CD4-positive, alpha-beta memory T cell (primary cell): ENCODE measurements around the gene CTNNA2. TPM values are rescaled to one million over a fixed set of nuclear protein-coding genes. Genes with fewer than 3 reads are reported as not detected.
A peak's percentile ranks its signal among the peaks of the same experiment; 100 is the strongest.
"Not testable (repeated sequence)": the region's sequence is repeated elsewhere in the genome, so short reads cannot be mapped to it uniquely, and the experiment has no call there.

Experiments
- CTCF ChIA-PET: fragments of 350-600 bp; sonication (Branson Sonifier 250); formaldehyde crosslinking; loops from one replicate; lab custom pipeline; 2021; ENCODE audit warnings: inconsistent platforms; ENCODE audit not compliant: partially characterized antibody; lab: Charles Lee
- POLR2A ChIA-PET: fragments of 350-600 bp; sonication (Branson Sonifier 250); formaldehyde crosslinking; loops from one replicate; lab custom pipeline; 2021; ENCODE audit not compliant: partially characterized antibody; lab: Charles Lee
- DNase-seq, 5 donors: peaks; one replicate each; pipeline versions ENCODE4 v3.0.0 to v3.0.0-alpha.2; 2020 to 2022; ENCODE audit warnings: mixed read lengths in 1 of 5
- H3K27ac ChIP-seq: one replicate; pipeline ENCODE4 v1.7.0; 2013; ENCODE audit warnings: low read depth, low read length
- H3K27me3 ChIP-seq: 2 replicates; pipeline ENCODE4 v1.7.0; 2013; ENCODE audit warnings: mild to moderate bottlenecking, low read length, moderate library complexity; ENCODE audit not compliant: insufficient read depth
- H3K36me3 ChIP-seq: 2 replicates; pipeline ENCODE4 v1.7.0; 2013; ENCODE audit warnings: mild to moderate bottlenecking, low read length, moderate library complexity; ENCODE audit not compliant: insufficient read depth
- H3K4me1 ChIP-seq: 2 replicates; pipeline ENCODE4 v1.7.0; 2013; ENCODE audit warnings: mild to moderate bottlenecking, low read length, moderate library complexity; ENCODE audit not compliant: insufficient read depth
- H3K4me3 ChIP-seq, 2 donors: one replicate each; pipeline ENCODE4 v1.7.0; 2013; ENCODE audit warnings: low read length in 2 of 2, mild to moderate bottlenecking in 1 of 2
- H3K9me3 ChIP-seq, 2 donors: one replicate each; pipeline ENCODE4 v1.7.0; 2013; ENCODE audit warnings: low read length in 2 of 2, control low read depth in 1 of 2; ENCODE audit not compliant: control insufficient read depth in 1 of 2
- H3K27ac Mint-ChIP-seq, 7 donors: one replicate each; pipeline ENCODE4 v1.8.0; 2020 to 2021; ENCODE audit warnings: mixed read lengths in 7 of 7, mild to moderate bottlenecking in 6 of 7, inconsistent platforms in 3 of 7, moderate library complexity in 3 of 7
- H3K27me3 Mint-ChIP-seq, 2 donors: one replicate each; pipeline ENCODE4 v1.8.0; 2020 to 2021; ENCODE audit warnings: mixed read lengths in 2 of 2
- H3K36me3 Mint-ChIP-seq, 2 donors: one replicate each; pipeline ENCODE4 v1.8.0; 2020 to 2021; ENCODE audit warnings: mixed read lengths in 2 of 2, inconsistent platforms in 1 of 2, mild to moderate bottlenecking in 1 of 2
- H3K4me1 Mint-ChIP-seq, 4 donors: one replicate each; pipeline ENCODE4 v1.8.0; 2020 to 2021; ENCODE audit warnings: mixed read lengths in 4 of 4, mild to moderate bottlenecking in 1 of 4
- H3K4me3 Mint-ChIP-seq, 8 donors: one replicate each; pipeline ENCODE4 v1.8.0; 2020 to 2021; ENCODE audit warnings: mixed read lengths in 8 of 8, mild to moderate bottlenecking in 7 of 8, moderate library complexity in 6 of 8, inconsistent platforms in 3 of 8
- H3K9me3 Mint-ChIP-seq, 8 donors: one replicate each; pipeline ENCODE4 v1.8.0; 2020 to 2021; ENCODE audit warnings: mixed read lengths in 8 of 8, mild to moderate bottlenecking in 5 of 8, inconsistent platforms in 3 of 8, moderate library complexity in 1 of 8
- intact Hi-C: fragments of 100-400 bp; cut with micrococcal nuclease; formaldehyde crosslinking; loops from one replicate; pipeline ENCODE4 v1.15.1; 2023
- polyA plus RNA-seq, 2 donors: library from polyadenylated mRNA; unstranded; fragments of 300-500 nt; fragmentation: Illumina TruSeq; gene quantifications; one replicate each; pipeline ENCODE4 v1.2.3, GENCODE V29; 2021
- total RNA-seq, 2 experiments: library from RNA; stranded (reverse); gene quantifications; one replicate each; pipeline ENCODE4 v1.2.3, GENCODE V29; 2021

CTNNA2 gene
- total and polyA plus RNA-seq, 4 experiments from 2014 or later, result not detected

- POLR2A ChIA-PET, result interaction anchor here (0.6 kb wide), 1 partner anchor 214 kb away, joined by 3 read pairs; no protein-coding TSS in a partner anchor
- H3K36me3 Mint-ChIP-seq, H3K4me1 Mint-ChIP-seq: not testable (repeated sequence)
Measured at GRCh38 chr2:80032684-80033083, 519.8 kb downstream of the CTNNA2 start.

GRCh38 chr2:80035749-80036285, 523.0 kb downstream of the CTNNA2 start:
- Histone ChIP-seq H3K27me3 (no peaks in the 10 kb centered on the region), H3K4me3 (no peak overlapping the region), H3K36me3 (no peaks in the 10 kb centered on the region), H3K4me1 (no peaks in the 10 kb centered on the region), H3K9me3 (no peaks in the 10 kb centered on the region), H3K27ac (no peak overlapping the region)
- Mint-ChIP-seq H3K36me3 (no peaks in the 10 kb centered on the region), H3K4me1 (peaks cover 0 to 4% (median 0%) of the 10 kb centered on the region in 4 donors), H3K4me3 (no peak overlapping the region), H3K27ac (no peak overlapping the region), H3K27me3 (no peaks in the 10 kb centered on the region), H3K9me3 (peaks cover 0 to 10% (median 3%) of the 10 kb centered on the region in 8 donors)
- DNase-seq, result no peak
- intact Hi-C loops, result no loop called here
- CTCF ChIA-PET, result no interaction called here
- POLR2A ChIA-PET, result interaction anchor here (1.0 kb wide), 1 partner anchor 14 kb away, joined by 3 read pairs; no protein-coding TSS in a partner anchor

More at GRCh38 chr2:80032684-80033083, 519.8 kb downstream of the CTNNA2 start:
- H3K4me3 Mint-ChIP-seq, H3K27me3 Mint-ChIP-seq, H3K27ac Mint-ChIP-seq, DNase-seq, H3K9me3 ChIP-seq, H3K27me3 ChIP-seq, H3K9me3 Mint-ChIP-seq, CTCF ChIA-PET, H3K4me1 ChIP-seq, H3K4me3 ChIP-seq, H3K27ac ChIP-seq, H3K36me3 ChIP-seq, intact Hi-C loops: not testable (repeated sequence)

GRCh38 chr2:80037310-80037709, 524.5 kb downstream of the CTNNA2 start:
- CTCF ChIA-PET, result no interaction called here
- Mint-ChIP-seq H3K4me1 (peaks cover 0 to 4% (median 0%) of the 10 kb centered on the region in 4 donors), H3K27ac (no peak overlapping the region), H3K9me3 (peaks cover 0 to 10% (median 4%) of the 10 kb centered on the region in 8 donors), H3K36me3 (no peaks in the 10 kb centered on the region), H3K27me3 (no peaks in the 10 kb centered on the region), H3K4me3 (no peak overlapping the region)
- intact Hi-C loops, result no loop called here
- H3K9me3 ChIP-seq, result no peaks in the 10 kb centered on the region
- H3K36me3 ChIP-seq, result no peaks in the 10 kb centered on the region
- no peaks in the 10 kb centered on the region for H3K27me3 ChIP-seq
- POLR2A ChIA-PET, result no interaction called here
- H3K27ac ChIP-seq, result no peak overlapping the region
- no peaks in the 10 kb centered on the region for H3K4me1 ChIP-seq
- no peak for DNase-seq
- H3K4me3 ChIP-seq, result no peak overlapping the region

GRCh38 chr2:80040226-80040625, 527.4 kb downstream of the CTNNA2 start:
- Histone ChIP-seq H3K9me3 (no peaks in the 10 kb centered on the region), H3K27me3 (no peaks in the 10 kb centered on the region), H3K4me3 (no peak overlapping the region), H3K36me3 (no peaks in the 10 kb centered on the region), H3K4me1 (no peaks in the 10 kb centered on the region), H3K27ac (no peak overlapping the region)
- Mint-ChIP-seq H3K27ac (no peak overlapping the region), H3K27me3 (no peaks in the 10 kb centered on the region), H3K4me3 (no peak overlapping the region), H3K9me3 (peaks cover 0 to 10% (median 5%) of the 10 kb centered on the region in 8 donors), H3K4me1 (peaks cover 0 to 4% (median 0%) of the 10 kb centered on the region in 4 donors), H3K36me3 (no peaks in the 10 kb centered on the region)
- POLR2A ChIA-PET, result no interaction called here
- intact Hi-C loops, result no loop called here
- no peak for DNase-seq
- CTCF ChIA-PET, result no interaction called here

DNA sequence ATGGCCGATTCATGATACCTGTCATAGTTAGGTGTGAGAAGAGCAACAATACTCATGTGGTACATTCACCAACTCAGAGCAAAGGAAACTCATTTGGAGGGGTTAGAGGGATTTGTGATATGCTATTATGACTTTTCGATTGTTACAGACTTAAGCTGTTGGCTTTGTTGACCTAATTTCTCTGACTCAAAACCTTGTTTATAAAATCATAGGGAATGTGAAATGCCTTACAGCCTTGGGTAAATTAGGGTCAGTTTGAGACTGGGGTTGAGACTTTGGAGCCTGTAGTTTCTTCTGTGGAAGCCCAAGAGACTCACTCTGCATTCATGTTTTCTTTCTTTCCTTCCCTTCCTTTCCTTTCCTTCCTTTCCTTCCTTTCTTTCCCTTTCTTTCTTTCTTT, 529.8 kb downstream of the CTNNA2 start:
- DNase-seq, result no peak
- ChIA-PET CTCF (no interaction called here), POLR2A (no interaction called here)
- Histone ChIP-seq H3K4me1 (no peaks in the 10 kb centered on the region), H3K27ac (no peak overlapping the region), H3K27me3 (no peaks in the 10 kb centered on the region), H3K4me3 (no peak overlapping the region), H3K36me3 (no peaks in the 10 kb centered on the region), H3K9me3 (no peaks in the 10 kb centered on the region)
- no peaks in the 10 kb centered on the region for H3K27me3 Mint-ChIP-seq
- H3K4me3 Mint-ChIP-seq, result peak overlapping the region in 1 of 8 donors; percentile 22
- no peaks in the 10 kb centered on the region for H3K36me3 Mint-ChIP-seq
- H3K4me1 Mint-ChIP-seq, result no peaks in the 10 kb centered on the region
- intact Hi-C loops, result no loop called here
- no peak overlapping the region for H3K27ac Mint-ChIP-seq
- H3K9me3 Mint-ChIP-seq, result peaks cover 0 to 7% (median 4%) of the 10 kb centered on the region in 8 donors

DNA sequence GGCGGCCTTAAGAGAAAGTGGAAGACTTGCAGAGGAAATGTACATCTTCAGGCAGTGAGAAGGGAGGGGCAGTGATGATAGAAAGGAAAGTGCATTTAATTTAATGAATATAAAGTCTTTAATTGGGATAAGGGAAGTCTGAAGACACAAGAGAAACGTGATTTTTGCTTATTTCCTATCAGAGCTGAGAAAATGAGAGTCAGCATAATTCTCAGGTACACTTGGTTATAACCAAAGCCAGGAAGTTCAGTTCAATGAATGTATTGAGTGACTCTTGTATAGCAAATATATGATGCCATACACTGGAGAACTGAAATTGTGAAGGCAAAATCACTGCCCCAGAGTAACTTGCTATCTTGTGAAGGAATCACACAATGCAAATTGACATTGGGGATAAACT, 535.4 kb downstream of the CTNNA2 start:
- no peaks in the 10 kb centered on the region for H3K4me1 ChIP-seq
- Mint-ChIP-seq H3K4me1 (no peaks in the 10 kb centered on the region), H3K27me3 (no peaks in the 10 kb centered on the region), H3K27ac (no peak overlapping the region), H3K36me3 (no peaks in the 10 kb centered on the region), H3K4me3 (no peak overlapping the region), H3K9me3 (peaks cover 0 to 3% (median under 1%) of the 10 kb centered on the region in 8 donors)
- DNase-seq, result no peak
- no peak overlapping the region for H3K27ac ChIP-seq
- no peaks in the 10 kb centered on the region for H3K36me3 ChIP-seq
- no peaks in the 10 kb centered on the region for H3K9me3 ChIP-seq
- ChIA-PET CTCF (no interaction called here), POLR2A (no interaction called here)
- intact Hi-C loops, result no loop called here
- H3K27me3 ChIP-seq, result no peaks in the 10 kb centered on the region
- H3K4me3 ChIP-seq, result no peak overlapping the region

GRCh38 chr2:80050246-80050645, 537.4 kb downstream of the CTNNA2 start:
- Histone ChIP-seq H3K4me3 (no peak overlapping the region), H3K27me3 (no peaks in the 10 kb centered on the region), H3K4me1 (no peaks in the 10 kb centered on the region), H3K9me3 (no peaks in the 10 kb centered on the region), H3K36me3 (no peaks in the 10 kb centered on the region), H3K27ac (no peak overlapping the region)
- intact Hi-C loops, result no loop called here
- Mint-ChIP-seq H3K4me3 (no peak overlapping the region), H3K27ac (no peak overlapping the region), H3K36me3 (no peaks in the 10 kb centered on the region), H3K4me1 (no peaks in the 10 kb centered on the region), H3K9me3 (peaks cover 0 to 2% (median 0%) of the 10 kb centered on the region in 8 donors), H3K27me3 (no peaks in the 10 kb centered on the region)
- POLR2A ChIA-PET, result interaction anchor here (0.9 kb wide), 1 partner anchor 14 kb away, joined by 3 read pairs; no protein-coding TSS in a partner anchor
- no peak for DNase-seq
- CTCF ChIA-PET, result no interaction called here
